ENCODE results near the gene TMEM106A.
"Not testable (repeated sequence)": the region's sequence is repeated elsewhere in the genome, so short reads cannot be mapped to it uniquely, and the experiment has no call there.

Gene TMEM106A

DNA sequence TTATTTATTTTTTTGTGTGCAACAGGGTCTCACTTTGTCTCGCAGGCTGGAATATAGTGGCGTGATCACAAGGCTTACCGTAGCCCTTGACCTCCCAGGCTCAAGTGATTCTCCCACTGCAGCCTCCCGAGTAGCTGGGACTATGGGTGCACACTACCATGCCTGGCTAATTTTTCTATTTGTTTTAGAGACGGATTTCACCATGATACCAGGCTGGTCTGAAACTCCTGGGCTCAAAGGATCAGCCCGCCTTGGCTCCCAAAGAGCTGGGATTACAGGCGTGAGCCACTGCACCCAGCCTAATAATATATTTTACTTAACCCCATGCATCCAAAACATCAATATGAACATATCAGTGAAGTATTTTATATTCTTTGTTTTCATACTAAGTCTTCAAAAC lies 14.7 kb downstream of the TMEM106A start:
- TF ChIP-seq, protein P1, sequence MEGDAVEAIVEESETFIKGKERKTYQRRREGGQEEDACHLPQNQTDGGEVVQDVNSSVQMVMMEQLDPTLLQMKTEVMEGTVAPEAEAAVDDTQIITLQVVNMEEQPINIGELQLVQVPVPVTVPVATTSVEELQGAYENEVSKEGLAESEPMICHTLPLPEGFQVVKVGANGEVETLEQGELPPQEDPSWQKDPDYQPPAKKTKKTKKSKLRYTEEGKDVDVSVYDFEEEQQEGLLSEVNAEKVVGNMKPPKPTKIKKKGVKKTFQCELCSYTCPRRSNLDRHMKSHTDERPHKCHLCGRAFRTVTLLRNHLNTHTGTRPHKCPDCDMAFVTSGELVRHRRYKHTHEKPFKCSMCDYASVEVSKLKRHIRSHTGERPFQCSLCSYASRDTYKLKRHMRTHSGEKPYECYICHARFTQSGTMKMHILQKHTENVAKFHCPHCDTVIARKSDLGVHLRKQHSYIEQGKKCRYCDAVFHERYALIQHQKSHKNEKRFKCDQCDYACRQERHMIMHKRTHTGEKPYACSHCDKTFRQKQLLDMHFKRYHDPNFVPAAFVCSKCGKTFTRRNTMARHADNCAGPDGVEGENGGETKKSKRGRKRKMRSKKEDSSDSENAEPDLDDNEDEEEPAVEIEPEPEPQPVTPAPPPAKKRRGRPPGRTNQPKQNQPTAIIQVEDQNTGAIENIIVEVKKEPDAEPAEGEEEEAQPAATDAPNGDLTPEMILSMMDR (IDR thresholded peaks at IDR 0.05; ENCODE audit: insufficient read depth, missing control alignments) = no peak
- FAIRE-seq (no peak), DNase-seq (ENCODE audit: insufficient read length, low spot score) (no peak)

DNA sequence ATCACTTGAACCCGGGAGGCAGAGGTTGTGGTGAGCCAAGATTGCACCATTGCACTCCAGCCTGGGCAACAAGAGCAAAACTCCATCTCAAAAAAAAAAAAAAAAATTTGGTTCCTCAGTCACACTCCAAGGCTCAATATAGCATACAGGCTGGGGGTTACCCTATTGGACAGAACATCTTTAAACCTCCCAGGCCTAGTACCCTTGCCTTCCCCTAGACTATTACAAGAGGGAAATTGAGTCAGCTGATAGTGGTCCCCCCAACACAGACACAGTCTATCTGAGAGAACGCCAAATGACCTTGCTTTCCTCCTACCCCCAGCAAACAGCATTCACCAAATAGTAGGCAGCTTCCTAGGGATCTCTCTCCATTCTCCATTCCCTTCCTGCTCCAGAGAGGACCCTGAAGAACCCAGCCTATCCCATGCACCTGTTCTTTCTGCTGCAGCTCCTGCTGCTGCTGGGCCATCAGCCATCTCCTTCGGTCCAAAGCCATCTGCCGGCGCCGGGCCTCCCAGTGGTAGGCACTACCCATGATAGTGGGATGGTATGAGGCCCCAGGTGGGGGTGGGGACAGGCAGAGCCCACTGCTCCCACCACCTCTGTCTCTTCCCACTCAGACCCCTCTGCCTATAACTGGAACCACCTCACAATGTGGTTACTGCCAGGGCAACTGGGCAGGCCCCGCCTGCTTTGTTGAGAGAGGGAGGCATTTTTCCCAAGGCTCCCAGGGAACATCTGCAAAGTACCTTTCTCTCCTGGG lies 16.5 kb downstream of the TMEM106A start, which contains the start of gene CCDC200:
Gene CCDC200, minus strand, starts transcription at position 604 of the 763 bp plus-strand sequence. Its CDS starts 69 bp downstream, at position 535.
- FAIRE-seq = not testable (repeated sequence)

DNA sequence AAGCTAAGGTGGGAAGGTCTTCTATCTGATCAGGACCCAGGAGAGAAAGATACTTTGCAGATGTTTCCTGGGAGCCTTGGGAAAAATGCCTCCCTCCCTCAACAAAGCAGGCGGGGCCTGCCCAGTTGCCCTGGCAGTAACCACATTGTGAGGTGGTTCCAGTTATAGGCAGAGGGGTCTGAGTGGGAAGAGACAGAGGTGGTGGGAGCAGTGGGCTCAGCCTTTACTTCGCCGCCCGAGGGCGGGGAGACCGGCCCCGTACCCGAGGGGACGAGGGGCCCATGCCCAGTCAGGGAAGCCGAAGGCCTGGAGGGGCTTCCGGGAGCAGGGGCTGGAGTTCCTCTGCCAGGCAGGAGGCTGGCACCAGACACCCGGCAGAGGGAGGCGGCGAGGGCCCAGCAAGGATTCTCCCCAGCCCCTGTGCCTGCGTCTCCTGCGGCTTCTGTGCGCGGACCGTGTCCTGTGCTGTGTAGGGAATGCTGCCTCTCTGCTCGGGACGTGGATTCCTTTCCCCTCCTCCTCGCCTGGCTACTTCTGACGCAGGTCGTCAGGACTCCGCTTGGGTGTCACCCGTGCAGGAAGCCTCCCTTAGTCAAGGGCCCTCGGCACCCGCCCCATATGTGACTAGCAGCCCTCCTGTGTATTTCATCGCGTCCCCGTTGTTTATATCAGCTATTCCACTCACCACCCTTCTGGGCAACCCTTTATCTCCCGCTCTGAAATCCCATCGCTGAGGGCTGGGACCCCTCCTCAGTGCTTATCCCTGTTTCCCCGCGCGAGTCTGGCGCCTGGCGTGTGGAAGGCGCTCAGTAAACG lies 19.7 kb downstream of the TMEM106A start:
- not testable (repeated sequence) for FAIRE-seq; DNase-seq (ENCODE audit: insufficient read length, low spot score)

More for the DNA sequence above, 16.5 kb downstream of the TMEM106A start, which contains the start of gene CCDC200:
- DNase-seq (ENCODE audit: insufficient read length, low spot score) = not testable (repeated sequence)

DNA sequence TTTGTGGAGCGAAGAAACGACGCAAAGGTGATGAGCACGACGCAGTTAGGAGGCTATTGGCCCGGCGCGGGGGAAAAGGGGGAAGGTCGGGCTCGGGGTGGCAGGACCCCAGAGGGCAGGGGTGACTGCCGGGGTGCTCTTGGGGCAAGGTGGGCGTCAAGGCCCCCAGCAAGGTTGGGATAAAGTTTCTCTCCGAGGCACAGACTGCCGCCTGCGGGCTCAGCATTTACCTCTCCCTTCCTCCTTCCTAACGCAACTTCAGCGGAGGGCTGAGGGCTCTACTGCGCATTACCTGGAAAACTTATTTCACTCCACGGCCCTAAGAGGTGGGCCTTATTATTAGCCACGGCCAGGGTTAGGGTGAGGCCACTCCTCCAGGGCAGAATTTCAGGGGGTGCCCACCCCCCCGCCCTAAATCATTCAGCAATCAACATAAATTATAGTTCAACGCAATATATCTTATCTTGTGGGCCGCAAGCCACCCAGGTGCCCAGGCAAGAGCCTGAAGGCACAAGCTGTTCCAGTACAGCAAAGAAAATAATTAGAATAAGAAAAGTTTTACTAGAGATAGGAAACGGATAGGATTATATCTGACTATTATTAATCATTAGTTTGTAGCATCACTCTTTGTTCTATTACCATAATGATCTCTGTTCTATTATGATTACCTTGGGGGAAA lies 20.5 kb downstream of the TMEM106A start:
- not testable (repeated sequence) for DNase-seq (ENCODE audit: insufficient read length, low spot score); FAIRE-seq

DNA sequence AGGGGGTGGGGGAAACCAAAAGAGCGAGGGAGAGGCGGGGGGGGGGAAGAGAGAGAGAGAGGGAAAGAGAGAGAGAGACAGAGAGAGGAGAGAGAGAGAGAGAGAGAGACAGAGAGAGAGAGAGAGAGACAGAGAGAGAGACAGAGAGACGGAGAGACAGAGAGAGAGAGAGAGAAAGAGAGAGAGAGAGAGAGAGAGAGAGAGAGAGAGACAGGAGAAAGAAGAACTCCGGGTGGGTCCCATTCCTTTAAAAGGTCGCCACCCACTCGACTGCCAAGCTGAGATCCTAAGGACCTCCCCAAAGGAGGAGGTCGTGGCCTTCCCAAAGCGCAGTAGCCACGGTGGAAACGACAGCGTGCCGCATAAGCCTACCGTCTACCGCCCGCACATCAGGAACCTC lies 21.6 kb downstream of the TMEM106A start:
- not testable (repeated sequence) for FAIRE-seq; DNase-seq (ENCODE audit: insufficient read length, low spot score)

DNA sequence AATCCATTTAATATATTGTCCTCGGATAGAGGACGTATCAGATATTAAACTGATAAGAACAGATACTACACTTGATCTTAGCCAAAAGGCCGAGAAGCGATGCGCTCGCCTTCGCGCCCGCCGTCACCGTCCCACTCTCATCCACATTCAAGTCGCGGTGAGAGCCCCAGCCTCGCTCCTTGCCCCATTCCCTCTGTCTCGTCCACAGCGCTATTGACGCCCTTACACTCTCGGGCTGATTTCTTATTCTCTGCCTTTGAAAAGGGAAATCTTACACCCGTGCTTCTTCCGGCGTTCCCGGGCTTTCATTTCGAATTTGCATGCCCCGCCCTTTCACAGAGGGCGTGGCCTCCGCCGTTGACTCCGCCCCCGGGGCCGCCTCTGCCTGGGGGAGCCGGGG lies 22.2 kb downstream of the TMEM106A start, which contains the start of gene RNU2-1:
Gene RNU2-1, minus strand, starts transcription at position 101 of the 400 bp plus-strand sequence.
- not testable (repeated sequence) for FAIRE-seq; DNase-seq (ENCODE audit: insufficient read length, low spot score)

DNA sequence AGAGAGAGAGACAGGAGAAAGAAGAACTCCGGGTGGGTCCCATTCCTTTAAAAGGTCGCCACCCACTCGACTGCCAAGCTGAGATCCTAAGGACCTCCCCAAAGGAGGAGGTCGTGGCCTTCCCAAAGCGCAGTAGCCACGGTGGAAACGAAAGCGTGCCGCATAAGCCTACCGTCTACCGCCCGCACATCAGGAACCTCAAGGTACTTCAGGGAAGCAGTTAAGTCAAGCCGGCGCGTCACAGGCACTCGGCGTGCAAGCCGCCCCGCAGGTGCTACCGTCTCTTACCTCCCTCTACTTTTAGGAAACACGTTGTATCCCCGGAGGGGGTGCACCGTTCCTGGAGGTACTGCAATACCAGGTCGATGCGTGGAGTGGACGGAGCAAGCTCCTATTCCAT lies 27.9 kb downstream of the TMEM106A start:
- not testable (repeated sequence) for FAIRE-seq; DNase-seq (ENCODE audit: insufficient read length, low spot score)

DNA sequence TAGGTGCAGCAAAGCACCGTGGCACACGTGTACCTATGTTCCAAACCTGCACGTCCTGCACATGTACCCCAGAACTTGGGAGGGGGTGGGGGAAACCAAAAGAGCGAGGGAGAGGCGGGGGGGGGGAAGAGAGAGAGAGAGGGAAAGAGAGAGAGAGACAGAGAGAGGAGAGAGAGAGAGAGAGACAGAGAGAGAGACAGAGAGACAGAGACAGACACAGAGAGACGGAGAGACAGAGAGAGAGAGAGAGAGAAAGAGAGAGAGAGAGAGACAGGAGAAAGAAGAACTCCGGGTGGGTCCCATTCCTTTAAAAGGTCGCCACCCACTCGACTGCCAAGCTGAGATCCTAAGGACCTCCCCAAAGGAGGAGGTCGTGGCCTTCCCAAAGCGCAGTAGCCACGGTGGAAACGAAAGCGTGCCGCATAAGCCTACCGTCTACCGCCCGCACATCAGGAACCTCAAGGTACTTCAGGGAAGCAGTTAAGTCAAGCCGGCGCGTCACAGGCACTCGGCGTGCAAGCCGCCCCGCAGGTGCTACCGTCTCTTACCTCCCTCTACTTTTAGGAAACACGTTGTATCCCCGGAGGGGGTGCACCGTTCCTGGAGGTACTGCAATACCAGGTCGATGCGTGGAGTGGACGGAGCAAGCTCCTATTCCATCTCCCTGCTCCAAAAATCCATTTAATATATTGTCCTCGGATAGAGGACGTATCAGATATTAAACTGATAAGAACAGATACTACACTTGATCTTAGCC lies 29.1 kb downstream of the TMEM106A start:
- not testable (repeated sequence) for FAIRE-seq; DNase-seq (ENCODE audit: insufficient read length, low spot score)

DNA sequence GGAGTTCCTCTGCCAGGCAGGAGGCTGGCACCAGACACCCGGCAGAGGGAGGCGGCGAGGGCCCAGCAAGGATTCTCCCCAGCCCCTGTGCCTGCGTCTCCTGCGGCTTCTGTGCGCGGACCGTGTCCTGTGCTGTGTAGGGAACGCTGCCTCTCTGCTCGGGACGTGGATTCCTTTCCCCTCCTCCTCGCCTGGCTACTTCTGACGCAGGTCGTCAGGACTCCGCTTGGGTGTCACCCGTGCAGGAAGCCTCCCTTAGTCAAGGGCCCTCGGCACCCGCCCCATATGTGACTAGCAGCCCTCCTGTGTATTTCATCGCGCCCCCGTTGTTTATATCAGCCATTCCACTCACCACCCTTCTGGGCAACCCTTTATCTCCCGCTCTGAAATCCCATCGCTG lies 34.8 kb downstream of the TMEM106A start:
- not testable (repeated sequence) for FAIRE-seq; DNase-seq (ENCODE audit: insufficient read length, low spot score)

Data from D721Med (cell line).